GM12873 (cell line): ENCODE measurements around the gene ADI1.

Experiments
- CTCF ChIP-seq: IDR thresholded peaks from 2 replicates; pipeline ENCODE4 v1.5.1; 2012; ENCODE audit warnings: low read depth, mild to moderate bottlenecking, moderate library complexity, low read length, control low read depth; ENCODE audit not compliant: insufficient read depth; ENCODE audit errors: missing control alignments

Gene ADI1

DNA sequence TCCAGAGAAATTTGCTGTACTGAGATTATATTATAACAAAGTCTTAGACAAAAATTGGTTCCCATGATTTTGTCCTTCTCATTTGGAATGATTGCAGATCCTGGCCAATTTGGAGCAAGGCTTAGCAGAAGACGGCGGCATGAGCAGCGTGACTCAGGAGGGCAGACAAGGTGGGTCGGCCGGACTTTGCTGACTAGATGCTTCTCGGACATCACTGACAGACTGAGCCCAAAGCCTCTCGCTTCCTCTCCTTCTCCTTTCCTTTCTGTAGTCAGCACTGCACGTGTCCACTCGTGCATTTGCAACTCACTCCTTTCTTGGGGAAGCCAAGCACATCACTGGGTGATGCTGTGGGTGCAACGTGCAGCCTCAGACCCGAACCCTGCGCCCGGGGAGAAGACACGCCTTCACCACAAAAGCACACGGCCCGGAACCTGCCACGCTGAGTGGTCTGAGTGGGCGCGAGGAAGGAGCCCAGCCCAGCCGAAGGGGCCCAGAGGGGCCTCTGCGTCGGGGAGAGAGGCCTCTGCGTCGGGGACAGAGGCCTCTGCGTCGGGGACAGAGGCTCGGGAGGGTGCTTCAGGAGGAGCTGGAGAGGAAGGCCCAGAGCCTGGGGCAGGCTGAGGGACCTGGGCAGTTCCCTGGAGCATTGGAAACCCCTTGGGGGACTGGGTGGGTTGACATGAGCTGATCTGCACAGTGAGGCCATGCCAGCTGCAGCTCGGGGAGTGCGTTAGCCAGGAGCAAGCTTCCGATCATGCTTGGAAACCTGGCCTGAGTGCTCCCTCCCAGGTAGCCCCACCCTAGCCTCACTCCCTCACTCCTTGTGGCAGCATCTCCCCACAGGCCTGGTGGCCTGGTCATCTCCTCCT, 61.6 kb downstream of the ADI1 start:
- no peak for TF ChIP-seq CTCF

DNA sequence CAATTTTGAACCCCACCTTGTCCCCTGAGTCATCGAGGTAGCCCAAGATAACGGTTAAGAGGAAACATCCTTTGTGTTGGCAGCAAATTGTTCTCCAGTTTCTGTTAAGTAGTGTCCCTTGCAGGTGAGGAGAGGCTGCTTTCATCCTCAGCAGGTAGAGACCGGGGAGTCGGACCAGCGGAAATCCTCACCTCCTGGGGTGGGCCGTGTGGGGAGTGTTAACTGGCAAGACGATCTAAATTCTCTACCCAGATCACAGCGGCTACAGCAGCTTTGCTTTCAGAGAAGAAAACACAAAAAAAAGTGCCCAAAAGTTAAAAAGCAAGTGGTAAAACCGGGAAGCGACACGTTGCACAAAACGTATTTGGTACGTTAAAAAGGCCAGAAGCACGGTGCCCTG, 63.2 kb downstream of the ADI1 start:
- TF ChIP-seq CTCF = no peak

DNA sequence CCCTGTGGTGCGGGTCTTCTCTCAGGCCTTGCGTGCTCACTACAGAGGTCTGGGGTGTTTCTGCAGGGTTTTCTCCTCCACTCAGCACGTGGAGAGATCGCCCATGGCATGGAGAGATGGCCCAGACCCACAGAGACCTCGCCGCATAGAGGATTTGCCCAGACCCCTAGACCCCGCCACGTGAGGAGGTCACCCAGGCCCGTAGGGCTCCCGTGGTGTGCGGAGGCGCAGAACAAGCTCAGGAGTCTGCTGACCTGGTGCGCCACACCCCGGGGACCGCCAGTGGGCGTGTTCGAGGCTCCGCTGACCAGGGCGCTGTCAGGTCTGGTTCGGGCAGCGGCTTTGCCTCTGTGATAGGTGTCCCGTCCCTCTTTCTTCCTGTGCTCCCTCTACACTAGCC, 64.5 kb downstream of the ADI1 start:
- TF ChIP-seq CTCF = no peak

- no peak for TF ChIP-seq CTCF
Measured at GRCh38 chr2:3453190-3453999, 65.9 kb downstream of the ADI1 start.

DNA sequence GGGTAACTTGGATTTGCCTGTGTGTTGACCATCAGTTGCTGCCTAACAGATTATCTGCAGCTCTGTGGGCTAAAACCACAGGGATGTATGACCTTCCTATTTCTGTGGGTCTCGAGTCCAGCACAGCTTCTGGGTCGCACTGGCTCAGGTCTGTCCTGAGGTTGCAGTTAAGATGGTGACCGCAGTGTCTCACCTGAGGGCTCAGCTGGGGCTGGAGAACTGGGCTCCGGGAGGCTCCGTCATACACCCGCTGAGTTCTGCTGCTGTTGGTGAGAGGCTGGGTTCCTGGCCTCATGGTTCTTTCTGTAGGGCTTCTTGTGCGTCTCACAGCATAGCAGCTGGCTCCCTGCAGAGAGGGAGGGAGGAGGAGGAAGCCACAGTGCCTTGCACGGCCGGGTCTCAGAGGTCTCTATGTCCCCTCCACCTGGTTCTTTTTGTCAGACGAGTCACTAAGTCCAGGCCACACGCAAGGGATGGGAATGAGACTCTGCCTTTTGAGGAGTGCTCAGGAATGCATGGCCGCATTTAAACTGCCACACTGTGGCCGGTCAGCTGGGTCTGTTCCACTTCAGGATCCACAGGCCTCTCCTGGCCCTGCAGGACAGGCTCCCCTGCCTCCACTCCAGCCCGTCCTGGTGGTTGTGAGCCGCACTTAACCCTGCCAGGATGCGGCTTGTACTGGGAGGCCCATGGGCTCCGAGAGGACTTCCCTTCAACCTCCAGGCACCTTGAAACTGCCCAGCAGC, 67.2 kb downstream of the ADI1 start:
- TF ChIP-seq CTCF = no peak

DNA sequence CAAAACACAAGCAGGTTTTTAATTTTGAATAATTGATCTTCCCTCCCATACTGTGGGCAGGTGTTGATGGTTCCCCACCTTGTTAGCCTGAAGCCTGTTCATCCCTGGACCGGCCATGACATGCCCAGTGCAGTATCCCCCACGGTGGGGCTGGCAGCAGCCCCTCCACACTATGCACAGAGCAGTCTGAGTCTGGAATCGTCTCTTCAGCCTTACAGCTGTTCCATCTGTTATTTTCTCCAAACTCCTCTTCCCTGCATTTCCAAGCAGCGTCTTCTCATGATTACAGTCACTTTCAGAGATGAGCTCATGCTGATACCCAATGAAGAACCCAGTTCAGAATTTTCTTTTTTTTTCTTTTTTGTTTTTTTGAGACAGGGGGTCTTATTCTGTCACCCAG, 68.2 kb downstream of the ADI1 start:
- TF ChIP-seq CTCF = no peak
